Esophagus squamous epithelium (tissue), 5 donors: ENCODE data around the gene DRGX. TPM values are rescaled to one million over a fixed set of nuclear protein-coding genes. Genes with fewer than 3 reads are reported as not detected.

Source experiments
- DNase-seq: peaks from one replicate; lab custom pipeline; 2025; lab: John Stamatoyannopoulos, UW
- H3K27ac ChIP-seq, 4 donors: fragments of 200-600 bp; sonication (generic); one replicate each; pipeline ENCODE4 v1.5.1; 2016 to 2019; ENCODE audit warnings: mild to moderate bottlenecking in 1 of 4
- H3K27me3 ChIP-seq, 4 donors: fragments of 200-600 bp; sonication (generic); 1 replicate in 3 of 4; 2 replicates in 1 of 4; pipeline versions ENCODE4 v1.5.1 to v1.6.0; 2017 to 2021; ENCODE audit warnings: antibody characterized with exemption in 1 of 4
- H3K36me3 ChIP-seq, 3 donors: fragments of 200-600 bp; sonication (generic); one replicate each; pipeline ENCODE4 v1.5.1; 2016 to 2019
- H3K4me1 ChIP-seq, 3 donors: fragments of 200-600 bp; sonication (generic); one replicate each; pipeline ENCODE4 v1.5.1; 2017 to 2019
- H3K4me3 ChIP-seq, 4 donors: fragments of 200-600 bp; sonication (generic); 1 replicate in 3 of 4; 2 replicates in 1 of 4; pipeline ENCODE4 v1.5.1; 2016 to 2019; ENCODE audit warnings: mild to moderate bottlenecking in 2 of 4, moderate library complexity in 1 of 4
- H3K9me3 ChIP-seq, 3 donors: fragments of 200-600 bp; sonication (generic); one replicate each; pipeline ENCODE4 v1.5.1; 2016 to 2019
- CTCF ChIP-seq, 6 experiments: fragments of 450-650 bp in 4 of 6; fragments of 200-600 bp in 2 of 6; sonication (generic) in 2 of 6; IDR thresholded peaks; one replicate each; pipeline ENCODE4 v1.5.1; 2016 to 2019; ENCODE audit warnings: antibody characterized with exemption in 6 of 6, mild to moderate bottlenecking in 4 of 6, moderate library complexity in 4 of 6
- POLR2A ChIP-seq, 4 donors: fragments of 450-650 bp; IDR thresholded peaks; one replicate each; pipeline ENCODE4 v1.6.1; 2017; ENCODE audit warnings: antibody characterized with exemption in 4 of 4, mild to moderate bottlenecking in 4 of 4, moderate library complexity in 3 of 4
- WGBS, 2 donors: methylation state at CpG; one replicate each; pipeline ENCODE4 v1.1.5; 2018; 5-methylcytosine and 5-hydroxymethylcytosine counted together
- intact Hi-C: fragments of 100-400 bp; cut with DNase I; formaldehyde crosslinking; loops from one replicate; pipeline ENCODE4 v1.15.0; 2022
- total RNA-seq, 4 donors: library from RNA; depleted of rRNA; stranded (reverse); fragments of >200 nt; gene quantifications; one replicate each; pipeline ENCODE4 v1.1.0, GENCODE V29; 2016
- donor health status: DM: yes; HTN: yes; CAD: no.

Gene DRGX
- total RNA-seq, 4 donors from 2014 or later: not detected

- Histone ChIP-seq H3K27ac (no peak overlapping the region), H3K27me3 (no peaks in the 10 kb centered on the region), H3K9me3 (no peaks in the 10 kb centered on the region), H3K4me1 (no peaks in the 10 kb centered on the region), H3K36me3 (no peaks in the 10 kb centered on the region), H3K4me3 (no peak overlapping the region)
- no peak for DNase-seq
- WGBS, 2 donors: 68 to 78% methylated on average over 4 to 6 of the region's 6 CpGs
- no peak for TF ChIP-seq CTCF (IDR thresholded peaks at IDR 0.05)
- no peak for TF ChIP-seq POLR2A (IDR thresholded peaks at IDR 0.05)
- intact Hi-C loops: no loop called here
Observed at GRCh38 chr10:49333192-49333591, 62.7 kb downstream of the DRGX start.

GRCh38 chr10:49332768-49333167, 63.1 kb downstream of the DRGX start:
- Histone ChIP-seq H3K27ac (no peak overlapping the region), H3K4me1 (no peaks in the 10 kb centered on the region), H3K9me3 (no peaks in the 10 kb centered on the region), H3K36me3 (no peaks in the 10 kb centered on the region), H3K4me3 (no peak overlapping the region), H3K27me3 (no peaks in the 10 kb centered on the region)
- DNase-seq: no peak
- WGBS, 2 donors: 70 to 75% methylated on average over 6 of the region's 6 CpGs
- TF ChIP-seq CTCF (IDR thresholded peaks at IDR 0.05) (no peak), POLR2A (IDR thresholded peaks at IDR 0.05) (no peak)
- intact Hi-C loops: no loop called here

- no peaks in the 10 kb centered on the region for H3K36me3 ChIP-seq
- no peak overlapping the region for H3K27ac ChIP-seq
- no peaks in the 10 kb centered on the region for H3K4me1 ChIP-seq
- TF ChIP-seq POLR2A (IDR thresholded peaks at IDR 0.05): no peak
- WGBS, 2 donors: 57 to 77% methylated on average over 4 of the region's 4 CpGs
- no peaks in the 10 kb centered on the region for H3K9me3 ChIP-seq
- intact Hi-C loops: no loop called here
- DNase-seq: no peak
- H3K4me3 ChIP-seq: no peak overlapping the region
- H3K27me3 ChIP-seq: no peaks in the 10 kb centered on the region
Observed at GRCh38 chr10:49332333-49332732, 63.6 kb downstream of the DRGX start.

GRCh38 chr10:49331431-49331830, 64.5 kb downstream of the DRGX start:
- Histone ChIP-seq H3K4me1 (no peaks in the 10 kb centered on the region), H3K27ac (no peak overlapping the region), H3K36me3 (no peaks in the 10 kb centered on the region), H3K9me3 (no peaks in the 10 kb centered on the region), H3K4me3 (no peak overlapping the region), H3K27me3 (no peaks in the 10 kb centered on the region)
- 42 to 59% methylated on average over 2 to 3 of the region's 3 CpGs for WGBS, 2 donors
- DNase-seq: no peak
- TF ChIP-seq CTCF (IDR thresholded peaks at IDR 0.05): no peak
- no peak for TF ChIP-seq POLR2A (IDR thresholded peaks at IDR 0.05)
- intact Hi-C loops: no loop called here

- H3K27me3 ChIP-seq: no peaks in the 10 kb centered on the region
- no peak overlapping the region for H3K27ac ChIP-seq
- H3K36me3 ChIP-seq: no peaks in the 10 kb centered on the region
- WGBS, 2 donors: 87 to 89% methylated on average over 3 to 4 of the region's 5 CpGs
- H3K4me1 ChIP-seq: no peaks in the 10 kb centered on the region
- intact Hi-C loops: no loop called here
- TF ChIP-seq POLR2A (IDR thresholded peaks at IDR 0.05) (no peak), CTCF (IDR thresholded peaks at IDR 0.05) (no peak)
- no peak overlapping the region for H3K4me3 ChIP-seq
- H3K9me3 ChIP-seq: no peaks in the 10 kb centered on the region
- no peak for DNase-seq
Observed at GRCh38 chr10:49330127-49330665, 65.7 kb downstream of the DRGX start.

GRCh38 chr10:49329146-49329505, 66.8 kb downstream of the DRGX start:
- no peak overlapping the region for H3K4me3 ChIP-seq
- intact Hi-C loops: no loop called here
- no peaks in the 10 kb centered on the region for H3K4me1 ChIP-seq
- H3K36me3 ChIP-seq: no peaks in the 10 kb centered on the region
- no peak for DNase-seq
- H3K9me3 ChIP-seq: no peaks in the 10 kb centered on the region
- H3K27me3 ChIP-seq: no peaks in the 10 kb centered on the region
- TF ChIP-seq POLR2A (IDR thresholded peaks at IDR 0.05) (no peak), CTCF (IDR thresholded peaks at IDR 0.05) (no peak)
- no peak overlapping the region for H3K27ac ChIP-seq
- 73 to 81% methylated on average over 4 of the region's 4 CpGs for WGBS, 2 donors
